PC-9 (cell line): ENCODE results near the gene RAB2B. TPM values are rescaled to one million over a fixed set of nuclear protein-coding genes. Genes with fewer than 3 reads are reported as not detected.

Source experiments
- BruUV-seq: library from RNA; stranded (reverse); fragments of 400-500 nt; replicated peaks from 2 replicates; lab custom pipeline; 2021; lab: Mats Ljungman, UMichigan
- CTCF ChIA-PET: fragments of 300-600 bp; sonication (Branson Sonifier 250); formaldehyde crosslinking; loops from one replicate; lab custom pipeline; 2022; ENCODE audit warnings: antibody characterized with exemption; lab: Charles Lee
- POLR2A ChIA-PET: fragments of 300-600 bp; sonication (Branson Sonifier 250); formaldehyde crosslinking; loops from one replicate; lab custom pipeline; 2022; ENCODE audit warnings: antibody characterized with exemption; ENCODE audit not compliant: unreplicated experiment; lab: Charles Lee
- DNase-seq, 2 experiments: peaks; one replicate each; pipeline versions ENCODE4 v3.0.0 to v3.0.0-alpha.2; 2015 to 2022; ENCODE audit warnings: mixed read lengths in 1 of 2
- H2AFZ ChIP-seq: fragments of 200-600 bp; sonication (generic); 2 replicates; pipeline ENCODE4 v1.8.1; 2017; ENCODE audit warnings: antibody characterized with exemption
- H3F3A ChIP-seq: fragments of 200-600 bp; sonication (generic); 2 replicates; pipeline ENCODE4 v1.8.1; 2017; ENCODE audit warnings: antibody characterized with exemption, mild to moderate bottlenecking, low read depth; ENCODE audit not compliant: insufficient read depth
- H3K27ac ChIP-seq: fragments of 200-600 bp; sonication (generic); 2 replicates; pipeline ENCODE4 v1.6.1; 2016; ENCODE audit warnings: mixed run types
- H3K27me3 ChIP-seq: fragments of 200-600 bp; sonication (generic); 2 replicates; pipeline ENCODE4 v1.6.1; 2016; ENCODE audit warnings: low read depth, mixed run types; ENCODE audit not compliant: insufficient read depth
- H3K36me3 ChIP-seq: fragments of 200-600 bp; sonication (generic); 2 replicates; pipeline ENCODE4 v1.6.1; 2016; ENCODE audit warnings: low read depth, mixed run types
- H3K4me1 ChIP-seq: fragments of 200-600 bp; sonication (generic); replicated peaks from 2 replicates; pipeline ENCODE4 v1.6.1; 2016; ENCODE audit warnings: mixed run types; ENCODE audit not compliant: insufficient read depth
- H3K4me2 ChIP-seq: fragments of 200-600 bp; sonication (generic); 2 replicates; pipeline ENCODE4 v1.6.1; 2017; ENCODE audit warnings: mixed run types
- H3K4me3 ChIP-seq: fragments of 200-600 bp; sonication (generic); 2 replicates; pipeline ENCODE4 v1.6.1; 2016; ENCODE audit warnings: mixed run types
- H3K79me2 ChIP-seq: fragments of 200-600 bp; sonication (generic); 2 replicates; pipeline ENCODE4 v1.6.1; 2017; ENCODE audit warnings: low read depth, mixed run types
- H3K9me2 ChIP-seq: fragments of 200-600 bp; sonication (generic); 2 replicates; pipeline ENCODE4 v1.8.1; 2017; ENCODE audit warnings: mild to moderate bottlenecking; ENCODE audit not compliant: insufficient read depth
- H3K9me3 ChIP-seq: fragments of 200-600 bp; sonication (generic); 2 replicates; pipeline ENCODE4 v1.8.1; 2016; ENCODE audit warnings: low read depth; ENCODE audit not compliant: insufficient read depth
- H4K20me1 ChIP-seq: fragments of 200-600 bp; sonication (generic); 2 replicates; pipeline ENCODE4 v1.8.1; 2017; ENCODE audit not compliant: insufficient read depth
- CTCF ChIP-seq: fragments of 200-600 bp; sonication (generic); conservative IDR thresholded peaks from 2 replicates; pipeline ENCODE4 v1.6.1; 2017; ENCODE audit warnings: mixed run types, antibody characterized with exemption, mild to moderate bottlenecking, moderate library complexity
- EZH2 ChIP-seq: fragments of 200-600 bp; sonication (generic); IDR thresholded peaks from 2 replicates; pipeline ENCODE4 v1.8.0; 2017; ENCODE audit warnings: antibody characterized with exemption, low read depth
- intact Hi-C: fragments of 100-400 bp; cut with micrococcal nuclease; formaldehyde crosslinking; loops from one replicate; pipeline ENCODE4 v1.10.0; 2022; ENCODE audit not compliant: unreplicated experiment
- total RNA-seq: library from RNA; stranded (reverse); gene quantifications from 2 replicates; pipeline ENCODE4 v1.2.3, GENCODE V29; 2021

Gene RAB2B
- total RNA-seq, 1 experiment from 2014 or later: 12.8 TPM

GRCh38 chr14:21505012-21505553, 28.3 kb upstream of the RAB2B start:
- no peak for DNase-seq
- POLR2A ChIA-PET: no interaction called here
- no peak overlapping the region for H2AFZ ChIP-seq
- no peak overlapping the region for H3K4me2 ChIP-seq
- H3K79me2 ChIP-seq: peaks cover 30% of the 10 kb centered on the region
- H4K20me1 ChIP-seq: no peaks in the 10 kb centered on the region
- no peaks in the 10 kb centered on the region for H3K9me3 ChIP-seq
- H3F3A ChIP-seq: no peaks in the 10 kb centered on the region
- CTCF ChIA-PET: no interaction called here
- no peak for TF ChIP-seq CTCF
- TF ChIP-seq EZH2: no peak
- no peaks in the 10 kb centered on the region for H3K9me2 ChIP-seq
- no peak overlapping the region for H3K4me3 ChIP-seq
- no TSS peak for BruUV-seq
- H3K4me1 ChIP-seq: peaks cover 9% of the 10 kb centered on the region
- no peak overlapping the region for H3K27ac ChIP-seq
- no peaks in the 10 kb centered on the region for H3K36me3 ChIP-seq
- intact Hi-C loops: no loop called here
- no peaks in the 10 kb centered on the region for H3K27me3 ChIP-seq

GRCh38 chr14:21503376-21503775, 26.6 kb upstream of the RAB2B start:
- POLR2A ChIA-PET: no interaction called here
- CTCF ChIA-PET: no interaction called here
- no peaks in the 10 kb centered on the region for H3K4me1 ChIP-seq
- peaks cover 13% of the 10 kb centered on the region for H3K79me2 ChIP-seq
- peaks cover 1% of the 10 kb centered on the region; the same call in 1 of the 2 replicates for H4K20me1 ChIP-seq
- H3K27me3 ChIP-seq: no peaks in the 10 kb centered on the region
- H3K27ac ChIP-seq: no peak overlapping the region
- intact Hi-C loops: no loop called here
- no peak for DNase-seq
- no peak overlapping the region for H2AFZ ChIP-seq
- no peaks in the 10 kb centered on the region; the same call in 1 of the 2 replicates for H3K36me3 ChIP-seq
- H3F3A ChIP-seq: peaks cover 5% of the 10 kb centered on the region; the same call in 1 of the 2 replicates
- H3K9me3 ChIP-seq: no peaks in the 10 kb centered on the region
- no peak for TF ChIP-seq EZH2
- no peak for TF ChIP-seq CTCF
- no peak overlapping the region for H3K4me3 ChIP-seq
- BruUV-seq: no TSS peak
- no peaks in the 10 kb centered on the region for H3K9me2 ChIP-seq
- no peak overlapping the region for H3K4me2 ChIP-seq

GRCh38 chr14:21501568-21501967, 24.8 kb upstream of the RAB2B start:
- Histone ChIP-seq H3K27ac (no peak overlapping the region), H3K79me2 (no peaks in the 10 kb centered on the region), H3K9me2 (no peaks in the 10 kb centered on the region), H3K36me3 (no peaks in the 10 kb centered on the region; the same call in 1 of the 2 replicates), H4K20me1 (peaks cover 5% of the 10 kb centered on the region; the same call in 1 of the 2 replicates), H3K4me1 (no peaks in the 10 kb centered on the region), H2AFZ (no peak overlapping the region), H3K9me3 (no peaks in the 10 kb centered on the region), H3K4me3 (no peak overlapping the region), H3K27me3 (no peaks in the 10 kb centered on the region), H3F3A (peaks cover 5% of the 10 kb centered on the region; the same call in 1 of the 2 replicates), H3K4me2 (no peak overlapping the region)
- ChIA-PET CTCF (no interaction called here), POLR2A (interaction anchor here (0.7 kb wide), 1 partner anchor 24 kb away, joined by 4 read pairs; the partner anchor contains the start of gene SALL2)
- intact Hi-C loops: no loop called here
- no peak for TF ChIP-seq EZH2
- TF ChIP-seq CTCF: no peak
- DNase-seq: no peak
- BruUV-seq: no TSS peak
